A549 (cell line): Measurements from ENCODE around the gene YWHAE. TPM values are rescaled to one million over a fixed set of nuclear protein-coding genes. Genes with fewer than 3 reads are reported as not detected.
A peak's percentile ranks its signal among the peaks of the same experiment; 100 is the strongest.
"Not testable (repeated sequence)": the region's sequence is repeated elsewhere in the genome, so short reads cannot be mapped to it uniquely, and the experiment has no call there.

Experiments used
- ATAC-seq, 2 experiments: fragments of 200-7000 bp in 1 of 2; fragments of >200 bp in 1 of 2; cut with Nextera tagmentation in 1 of 2; cut with Tn5 transposase in 1 of 2; 3 replicates each; pipeline versions ENCODE4 v1.8.0 to v1.9.1; 2018 to 2020; ENCODE audit warnings: mild to moderate bottlenecking in 1 of 2, moderate library complexity in 1 of 2
- CTCF ChIA-PET: fragments of 300-600 bp; sonication (Branson Sonifier 250); formaldehyde crosslinking; extraction: SDS; loops from one replicate; lab custom pipeline; 2021; ENCODE audit warnings: antibody characterized with exemption, inconsistent platforms; lab: Yijun Ruan, JAX
- POLR2A ChIA-PET: fragments of 350-600 bp; formaldehyde crosslinking; extraction: SDS; loops from one replicate; lab custom pipeline; 2021; ENCODE audit warnings: antibody characterized with exemption, inconsistent platforms; lab: Yijun Ruan, JAX
- DNase-seq, 2 experiments: peaks; one replicate each; pipeline versions ENCODE4 v3.0.0 to v3.0.0-alpha.2; 2011 to 2016; ENCODE audit warnings: low read depth in 1 of 2, low spot score in 1 of 2
- FAIRE-seq: peaks from 2 replicates; lab custom pipeline; 2011; peaks lifted over from hg19 to GRCh38; lab: Jason Lieb, UNC
- H3K27ac ChIP-seq, 2 experiments: fragments of >200 bp; sonication (Bioruptor Twin); formaldehyde crosslinking; 3 replicates each; pipeline ENCODE4 v1.5.1; 2016 to 2017
- H3K4me1 ChIP-seq: fragments of >200 bp; sonication (Bioruptor Twin); formaldehyde crosslinking; 3 replicates; pipeline ENCODE4 v1.6.1; 2016
- H3K4me2 ChIP-seq: fragments of >200 bp; sonication (Bioruptor Twin); formaldehyde crosslinking; 3 replicates; pipeline ENCODE4 v1.6.1; 2016
- H3K4me3 ChIP-seq: fragments of >200 bp; sonication (Bioruptor Twin); formaldehyde crosslinking; 3 replicates; pipeline ENCODE4 v1.5.1; 2016
- H3K9me3 ChIP-seq: fragments of >200 bp; sonication (Bioruptor Twin); formaldehyde crosslinking; 3 replicates; pipeline ENCODE4 v1.6.1; 2016
- CEBPB ChIP-seq, 2 experiments: fragments of >200 bp in 1 of 2; sonication (Bioruptor Twin) in 1 of 2; formaldehyde crosslinking in 1 of 2; IDR thresholded peaks; 2 replicates each; pipeline ENCODE4 v1.6.1; 2012 to 2016
- GATA3 ChIP-seq: IDR thresholded peaks from 2 replicates; pipeline ENCODE4 v1.6.1; 2012; ENCODE audit warnings: borderline replicate concordance
- HMGXB4 ChIP-seq: fragments of 250-450 bp; sonication (Bioruptor Pico); IDR thresholded peaks from 2 replicates; pipeline ENCODE4 v1.5.0; 2021; ENCODE audit warnings: mild to moderate bottlenecking, moderate library complexity, borderline replicate concordance
- MAZ ChIP-seq: fragments of 150-350 bp; IDR thresholded peaks from 2 replicates; pipeline ENCODE4 v1.6.1; 2014; ENCODE audit warnings: antibody characterized with exemption, low read depth, low read length, borderline replicate concordance
- MYC ChIP-seq: IDR thresholded peaks from 2 replicates; pipeline ENCODE4 v1.6.1; 2012; ENCODE audit warnings: mild to moderate bottlenecking, inconsistent platforms, low read length, improper control_type of control experiment, borderline replicate concordance
- NFE2L2 ChIP-seq: fragments of 150-350 bp; conservative IDR thresholded peaks from 2 replicates; pipeline ENCODE4 v1.6.1; 2014; ENCODE audit warnings: low read length
- POLR2A ChIP-seq: IDR thresholded peaks from 2 replicates; pipeline ENCODE4 v1.6.1; 2012; ENCODE audit warnings: mild to moderate bottlenecking, low read length
- ZSCAN20 ChIP-seq: fragments of 250-450 bp; sonication (Bioruptor Pico); IDR thresholded peaks from 2 replicates; pipeline ENCODE4 v1.8.0; 2022; ENCODE audit warnings: mild to moderate bottlenecking, moderate library complexity
- WGBS: methylation state at CpG from one replicate; pipeline ENCODE4 v1.1.6; 2017; ENCODE audit errors: missing lambda C conversion rate; 5-methylcytosine and 5-hydroxymethylcytosine counted together
- polyA plus RNA-seq, 4 experiments: library from polyadenylated mRNA; depleted of rRNA in 3 of 4; stranded (reverse); fragments of >200 nt; fragmentation: RNase III in 1 of 4; extraction: RNeasy Plus Mini Kit Qiagen cat#74134 plus additional on column Dnase treatment in 1 of 4; gene quantifications; 2 replicates in 3 of 4; 3 replicates in 1 of 4; pipeline ENCODE4 v1.2.3, GENCODE V29; 2011 to 2017

The YWHAE gene
- polyA plus RNA-seq, 2 of the 4 experiments (the other 2 are of a cell fraction), result 1,284 to 1,548 TPM

- POLR2A ChIA-PET, result interaction anchor here (0.5 to 2.4 kb wide), 2 partner anchors 8 to 25 kb away, joined by 3 to 14 read pairs; partner anchors contain the start of gene YWHAE
- DNase-seq (no peak), FAIRE-seq (no peak), ATAC-seq (no peak)
- Histone ChIP-seq H3K4me2 (peak overlapping the region; percentile 38), H3K4me3 (no peak overlapping the region), H3K27ac (no peak overlapping the region), H3K9me3 (no peaks in the 10 kb centered on the region), H3K4me1 (peaks cover 85% of the 10 kb centered on the region)
- CTCF ChIA-PET, result interaction anchor here (0.5 to 13.0 kb wide), 9 partner anchors 10 to 98 kb away, joined by 3 to 115 read pairs (median 4); no protein-coding TSS in a partner anchor
- TF ChIP-seq POLR2A, result no peak
- TF ChIP-seq GATA3, result no peak
- TF ChIP-seq MAZ, result no peak
- no peak for TF ChIP-seq ZSCAN20 (CRISPR knock-in tag)
- TF ChIP-seq MYC, result no peak
- TF ChIP-seq HMGXB4 (CRISPR knock-in tag), result no peak
- 92% methylated on average over 9 of the region's 9 CpGs for WGBS
Measured at GRCh38 chr17:1391577-1391976, 8.4 kb downstream of the YWHAE start.

- 40% methylated on average over 6 of the region's 6 CpGs for WGBS
- H3K4me3 ChIP-seq, result no peak overlapping the region
- no peak overlapping the region for H3K27ac ChIP-seq
- no peak for DNase-seq
- no peak for ATAC-seq
- H3K4me2 ChIP-seq, result peak overlapping the region; percentile 38
- POLR2A ChIA-PET, result interaction anchor here (0.5 to 2.4 kb wide), 3 partner anchors 9 to 25 kb away, joined by 3 to 14 read pairs (median 6); partner anchors contain the start of gene YWHAE
- peaks cover 88% of the 10 kb centered on the region for H3K4me1 ChIP-seq
- TF ChIP-seq CEBPB (IDR thresholded peaks at IDR 0.05) (peak; percentile 4 to 28; a peak in 1 of 4 replicates), NFE2L2 (no peak)
- TF ChIP-seq, all 56 proteins: peak for 1
- no peaks in the 10 kb centered on the region for H3K9me3 ChIP-seq
- no peak for FAIRE-seq
- CTCF ChIA-PET, result interaction anchor here (0.7 to 13.0 kb wide), 9 partner anchors 10 to 239 kb away, joined by 3 to 115 read pairs (median 4); no protein-coding TSS in a partner anchor
Measured at GRCh38 chr17:1390432-1391367, 9.3 kb downstream of the YWHAE start.

- WGBS, result 71% methylated on average over 22 of the region's 22 CpGs
- FAIRE-seq, H3K27ac ChIP-seq, ATAC-seq, H3K4me3 ChIP-seq, H3K9me3 ChIP-seq, POLR2A ChIA-PET, DNase-seq: not testable (repeated sequence)
- CTCF ChIA-PET, result interaction anchor here (0.6 to 13.0 kb wide), 5 partner anchors 9 to 80 kb away, joined by 3 to 115 read pairs (median 4); no protein-coding TSS in a partner anchor
- Histone ChIP-seq H3K4me2 (peak overlapping the region; percentile 12; the same call in 2 of the 3 replicates), H3K4me1 (peaks cover 71% of the 10 kb centered on the region)
Measured at GRCh38 chr17:1387490-1388227, 12.4 kb downstream of the YWHAE start.

- H3K4me1 ChIP-seq, result peaks cover 63% of the 10 kb centered on the region
- H3K9me3 ChIP-seq, ATAC-seq, H3K4me3 ChIP-seq, DNase-seq, H3K27ac ChIP-seq, FAIRE-seq, H3K4me2 ChIP-seq: not testable (repeated sequence)
- 88% methylated on average over 8 of the region's 8 CpGs for WGBS
- CTCF ChIA-PET, result interaction anchor here (0.6 to 13.0 kb wide), 5 partner anchors 10 to 79 kb away, joined by 3 to 115 read pairs (median 4); no protein-coding TSS in a partner anchor
- POLR2A ChIA-PET, result interaction anchor here (1.3 kb wide), 1 partner anchor 10 kb away, joined by 3 read pairs; no protein-coding TSS in a partner anchor
Measured at GRCh38 chr17:1386675-1387190, 13.3 kb downstream of the YWHAE start.
